ENCODE data around the gene SH3RF1.

- no peak for TF ChIP-seq CTCF (IDR thresholded peaks at IDR 0.05)
- no peak for TF ChIP-seq POLR2A (IDR thresholded peaks at IDR 0.05)
- no peak for TF ChIP-seq POLR2AphosphoS5 (IDR thresholded peaks at IDR 0.05)
- TF ChIP-seq EP300 (IDR thresholded peaks at IDR 0.05), result no peak
These were observed 202.3 kb downstream of the SH3RF1 start for GRCh38 chr4:169068423-169068822.

Measured in sigmoid colon (tissue), 4 donors.